Activated CD4-positive, alpha-beta T cell treated with anti-CD3 and anti-CD28 coated beads, Interleukin-2, amount 50 U/mL, for 1 hour (primary cell): ENCODE data around the gene PTPRN2.
"Not testable (repeated sequence)": the region's sequence is repeated elsewhere in the genome, so short reads cannot be mapped to it uniquely, and the experiment has no call there.

Source experiments
- DNase-seq: peaks from one replicate; pipeline ENCODE4 v3.0.0-alpha.2; 2020

The PTPRN2 gene

GRCh38 chr7:158241919-158242318 lies 345.7 kb downstream of the PTPRN2 start:
- DNase-seq = no peak

- DNase-seq = no peak
Observed at GRCh38 chr7:158240801-158241200, 346.8 kb downstream of the PTPRN2 start.

GRCh38 chr7:158239290-158239981 lies 348.2 kb downstream of the PTPRN2 start:
- no peak for DNase-seq

- DNase-seq = no peak
Observed at GRCh38 chr7:158238616-158239289, 348.9 kb downstream of the PTPRN2 start.

- no peak for DNase-seq
Observed at GRCh38 chr7:158237672-158238335, 349.8 kb downstream of the PTPRN2 start.

- DNase-seq = no peak
Observed at GRCh38 chr7:158236400-158236799, 351.2 kb downstream of the PTPRN2 start.

GRCh38 chr7:158235862-158236261 lies 351.8 kb downstream of the PTPRN2 start:
- DNase-seq = no peak

- no peak for DNase-seq
Observed at GRCh38 chr7:158229945-158230344, 357.7 kb downstream of the PTPRN2 start.

- DNase-seq = no peak
Observed at GRCh38 chr7:158228986-158229385, 358.6 kb downstream of the PTPRN2 start.

- no peak for DNase-seq
Observed at GRCh38 chr7:158228131-158228530, 359.5 kb downstream of the PTPRN2 start.

- no peak for DNase-seq
Observed at GRCh38 chr7:158227258-158227984, 360.2 kb downstream of the PTPRN2 start.

GRCh38 chr7:158216198-158216597 lies 371.4 kb downstream of the PTPRN2 start:
- no peak for DNase-seq

- no peak for DNase-seq
Observed at GRCh38 chr7:158209435-158209834, 378.2 kb downstream of the PTPRN2 start.

- DNase-seq = no peak
Observed at GRCh38 chr7:158206341-158206740, 381.3 kb downstream of the PTPRN2 start.

GRCh38 chr7:158204453-158204852 lies 383.2 kb downstream of the PTPRN2 start:
- no peak for DNase-seq

- not testable (repeated sequence) for DNase-seq
Observed at GRCh38 chr7:158203948-158204347, 383.7 kb downstream of the PTPRN2 start.

- no peak for DNase-seq
Observed at GRCh38 chr7:158194365-158194900, 393.2 kb downstream of the PTPRN2 start.

GRCh38 chr7:158193446-158193845 lies 394.2 kb downstream of the PTPRN2 start:
- DNase-seq = no peak

- no peak for DNase-seq
Observed at GRCh38 chr7:158192956-158193355, 394.7 kb downstream of the PTPRN2 start.

GRCh38 chr7:158192184-158192835 lies 395.3 kb downstream of the PTPRN2 start:
- DNase-seq = no peak

GRCh38 chr7:158191671-158192070 lies 396.0 kb downstream of the PTPRN2 start:
- no peak for DNase-seq

GRCh38 chr7:158190756-158191155 lies 396.9 kb downstream of the PTPRN2 start:
- no peak for DNase-seq

GRCh38 chr7:158188676-158189075 lies 398.9 kb downstream of the PTPRN2 start:
- DNase-seq = no peak
